Thymus (tissue), 11 donors: ENCODE data around the gene GMFB. TPM values are rescaled to one million over a fixed set of nuclear protein-coding genes. Genes with fewer than 3 reads are reported as not detected.

Experiments used
- DNase-seq, 9 donors: peaks; one replicate each; pipeline ENCODE4 v3.0.0-alpha.2; 2013; ENCODE audit warnings: low spot score in 9 of 9, low read depth in 6 of 9, missing footprints in 1 of 9
- H3K27ac ChIP-seq, 2 donors: one replicate each; pipeline ENCODE4 v1.5.1; 2013; ENCODE audit warnings: control low read depth in 1 of 2, low read depth in 1 of 2, low read length in 1 of 2, mild to moderate bottlenecking in 1 of 2, moderate library complexity in 1 of 2
- H3K27me3 ChIP-seq, 2 donors: one replicate each; pipeline ENCODE4 v1.5.1; 2013; ENCODE audit warnings: low read length in 1 of 2; ENCODE audit not compliant: control insufficient read depth in 2 of 2, insufficient read depth in 1 of 2
- H3K36me3 ChIP-seq, 2 donors: one replicate each; pipeline ENCODE4 v1.5.1; 2013; ENCODE audit warnings: low read length in 1 of 2, mild to moderate bottlenecking in 1 of 2, moderate library complexity in 1 of 2; ENCODE audit not compliant: control insufficient read depth in 2 of 2, insufficient read depth in 2 of 2
- H3K4me1 ChIP-seq, 2 donors: one replicate each; pipeline ENCODE4 v1.5.1; 2013; ENCODE audit warnings: low read length in 2 of 2; ENCODE audit not compliant: control insufficient read depth in 2 of 2, insufficient read depth in 2 of 2
- H3K4me3 ChIP-seq, 2 donors: one replicate each; pipeline ENCODE4 v1.5.1; 2013; ENCODE audit warnings: low read length in 2 of 2, control low read depth in 1 of 2, mild to moderate bottlenecking in 1 of 2
- H3K9me3 ChIP-seq, 2 donors: one replicate each; pipeline ENCODE4 v1.5.1; 2013; ENCODE audit warnings: low read length in 1 of 2, mild to moderate bottlenecking in 1 of 2; ENCODE audit not compliant: control insufficient read depth in 2 of 2, insufficient read depth in 1 of 2
- WGBS: extraction: QIAGEN DNeasy Blood & Tissue Kit; methylation state at CpG from one replicate; pipeline ENCODE4 v1.1.7; 2013; 5-methylcytosine and 5-hydroxymethylcytosine counted together
- polyA plus RNA-seq: library from polyadenylated mRNA; stranded (reverse); fragments of 200-250 nt; gene quantifications from one replicate; pipeline ENCODE4 v1.2.3, GENCODE V29; 2013
- total RNA-seq: library from RNA; stranded (reverse); fragments of 120-200 nt; gene quantifications from one replicate; pipeline ENCODE4 v1.2.4, GENCODE V29; 2013
- donor health status: healthy.

The GMFB gene
- total and polyA plus RNA-seq, 2 donors = 24.6 to 29.7 TPM

DNA sequence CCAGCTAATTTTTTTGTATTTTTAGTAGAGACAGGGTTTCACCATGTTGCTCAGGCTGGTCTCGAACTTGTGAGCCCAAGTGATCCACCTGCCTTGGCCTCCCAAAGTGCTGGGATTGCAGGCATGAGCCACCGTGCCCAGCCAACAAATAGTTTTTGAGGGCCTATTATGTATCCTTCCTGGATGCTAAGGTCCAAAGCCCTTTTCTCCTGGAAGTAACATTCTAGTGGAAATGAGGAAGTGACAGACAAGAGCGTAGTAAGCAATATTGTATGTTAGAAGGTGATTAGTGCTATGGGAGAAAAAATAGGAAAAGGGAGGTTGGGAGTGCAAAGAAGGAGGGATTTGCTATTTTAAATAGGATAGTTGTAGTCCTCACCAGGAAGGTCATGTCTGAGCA, 12.0 kb upstream of the GMFB start:
- H3K4me3 ChIP-seq = no peak overlapping the region
- no peaks in the 10 kb centered on the region for H3K4me1 ChIP-seq
- no peak for DNase-seq
- no peaks in the 10 kb centered on the region for H3K36me3 ChIP-seq
- no peak overlapping the region for H3K27ac ChIP-seq
- no peaks in the 10 kb centered on the region for H3K9me3 ChIP-seq
- 97% methylated on average over 3 of the region's 3 CpGs for WGBS
- H3K27me3 ChIP-seq = no peaks in the 10 kb centered on the region

DNA sequence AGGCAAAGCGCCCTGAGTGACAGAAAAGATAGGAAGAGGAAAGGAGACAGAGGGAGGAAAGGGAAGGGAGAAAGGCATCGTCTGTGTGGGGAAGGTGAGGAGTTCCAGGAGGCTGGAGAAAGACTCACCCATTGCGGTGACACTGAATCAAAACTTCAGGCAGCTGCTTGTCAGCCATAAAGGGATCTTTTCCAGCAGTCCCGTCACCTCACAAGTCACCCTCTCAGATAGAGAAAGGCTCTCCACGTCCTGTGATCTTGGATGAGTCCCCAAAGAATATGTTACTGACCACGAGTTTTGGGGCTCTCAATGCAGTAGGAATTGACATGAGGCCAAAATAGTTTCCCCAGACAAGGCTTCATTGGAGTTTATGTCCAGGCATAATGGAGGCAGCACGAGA, 9.8 kb upstream of the GMFB start:
- H3K4me3 ChIP-seq = no peak overlapping the region
- no peak for DNase-seq
- H3K27me3 ChIP-seq = no peaks in the 10 kb centered on the region
- H3K36me3 ChIP-seq = no peaks in the 10 kb centered on the region
- H3K9me3 ChIP-seq = no peaks in the 10 kb centered on the region
- no peaks in the 10 kb centered on the region for H3K4me1 ChIP-seq
- no peak overlapping the region for H3K27ac ChIP-seq
- WGBS = 93% methylated on average over 7 of the region's 7 CpGs

DNA sequence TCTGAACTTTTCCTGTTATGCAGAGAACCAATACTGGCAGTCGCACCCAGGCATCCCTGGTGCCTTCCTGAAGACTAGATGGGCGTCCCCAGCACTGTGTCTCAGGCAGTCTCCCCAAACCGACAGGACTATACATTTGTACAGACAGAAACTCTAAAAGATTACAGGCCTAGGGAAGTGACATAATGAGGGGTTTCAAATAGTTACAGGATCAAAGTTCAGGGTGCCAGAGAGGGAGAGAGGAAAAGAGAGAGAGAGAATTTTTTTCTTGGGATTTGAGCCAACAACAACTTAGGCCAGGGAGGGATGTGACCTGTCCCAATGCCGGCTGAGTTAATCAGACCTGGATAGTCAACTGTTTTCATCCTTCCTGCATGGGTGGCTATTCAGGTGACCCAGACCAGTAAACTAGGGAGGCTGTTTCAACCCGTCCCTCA, 9.3 kb upstream of the GMFB start:
- Histone ChIP-seq H3K9me3 (no peaks in the 10 kb centered on the region), H3K4me3 (no peak overlapping the region), H3K36me3 (no peaks in the 10 kb centered on the region), H3K27ac (no peak overlapping the region), H3K4me1 (no peaks in the 10 kb centered on the region), H3K27me3 (no peaks in the 10 kb centered on the region)
- 93% methylated on average over 5 of the region's 5 CpGs for WGBS
- DNase-seq = no peak

DNA sequence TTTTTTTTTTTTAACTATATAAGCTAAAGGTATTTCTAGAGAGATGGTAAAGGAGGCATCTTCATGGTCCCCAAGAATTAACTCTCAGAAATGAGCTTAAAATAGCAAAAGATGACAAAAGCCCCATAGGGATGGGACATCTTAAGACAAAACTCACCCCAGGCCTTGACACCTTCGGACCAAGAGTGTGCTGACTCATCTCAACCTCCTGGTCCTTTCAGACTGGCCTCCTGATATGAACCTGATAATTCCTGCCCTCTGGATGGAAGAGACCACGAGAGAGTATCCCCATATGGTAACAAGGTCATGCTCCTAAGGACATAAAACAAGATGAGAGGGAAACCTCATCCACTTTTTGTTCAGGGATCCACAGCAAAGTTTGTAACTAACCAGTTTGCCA, 8.4 kb upstream of the GMFB start:
- Histone ChIP-seq H3K9me3 (no peaks in the 10 kb centered on the region), H3K4me3 (no peak overlapping the region), H3K36me3 (no peaks in the 10 kb centered on the region), H3K27me3 (no peaks in the 10 kb centered on the region), H3K4me1 (no peaks in the 10 kb centered on the region), H3K27ac (no peak overlapping the region)
- DNase-seq = no peak
- 92% methylated on average over 2 of the region's 2 CpGs for WGBS

DNA sequence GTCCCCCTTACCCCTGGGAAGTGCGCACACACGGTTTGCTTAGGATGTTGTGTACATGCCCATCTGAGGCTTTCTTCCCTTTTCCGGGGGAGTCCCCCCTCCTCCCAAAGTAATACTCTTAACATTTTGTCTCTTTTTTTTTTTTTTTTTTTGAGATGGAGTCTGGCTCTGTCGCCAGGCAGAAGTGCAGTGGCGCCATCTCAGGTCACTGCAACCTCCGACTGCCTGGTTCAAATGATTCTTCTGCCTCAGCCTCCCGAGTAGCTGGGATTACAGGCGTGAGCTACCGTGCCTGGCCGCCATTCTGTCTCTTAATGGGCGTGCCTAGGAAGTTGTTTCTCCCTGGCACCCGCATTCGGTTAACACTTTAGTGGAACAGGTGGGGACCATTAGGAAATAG, 4.5 kb upstream of the GMFB start:
- Histone ChIP-seq H3K27me3 (no peaks in the 10 kb centered on the region), H3K4me3 (no peak overlapping the region), H3K4me1 (peaks cover 0 to 10% of the 10 kb centered on the region in 2 donors), H3K9me3 (no peaks in the 10 kb centered on the region), H3K27ac (no peak overlapping the region), H3K36me3 (no peaks in the 10 kb centered on the region)
- 90% methylated on average over 13 of the region's 13 CpGs for WGBS
- DNase-seq = no peak

DNA sequence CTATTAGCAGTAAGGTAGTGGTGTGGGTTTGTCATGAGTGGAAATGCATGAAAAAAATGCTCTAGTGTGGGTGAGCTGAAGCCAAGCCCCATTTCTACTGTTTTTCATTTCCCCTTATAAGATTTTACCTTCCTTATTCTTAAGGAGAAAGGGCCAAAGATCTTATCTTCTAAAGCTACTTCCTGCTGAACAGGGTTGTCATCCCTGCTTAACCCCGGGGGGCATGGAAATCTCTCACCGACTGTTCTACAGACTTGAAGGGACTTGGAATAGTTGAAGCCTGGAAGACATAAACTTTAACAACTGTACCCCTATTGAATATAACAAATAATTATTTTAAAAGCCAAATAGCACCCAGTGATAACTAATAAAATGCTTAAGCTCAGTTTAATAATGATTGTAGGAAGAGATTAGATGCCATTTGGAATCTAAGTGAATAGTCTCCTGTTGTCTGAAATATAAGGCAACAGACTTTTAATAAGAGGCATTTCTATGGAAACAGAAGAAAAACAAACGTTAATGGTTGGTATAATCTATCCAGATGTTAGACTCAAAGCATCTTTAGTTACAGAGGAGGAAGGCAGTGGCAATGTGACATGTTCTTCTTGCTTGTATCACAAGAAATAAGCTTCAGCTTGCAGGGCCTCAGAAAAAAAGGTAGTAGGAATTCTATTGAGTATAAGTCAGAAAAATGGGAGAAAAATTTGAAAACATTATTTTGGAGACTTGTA, 1.8 kb upstream of the GMFB start:
- H3K27ac ChIP-seq = no peak overlapping the region
- H3K9me3 ChIP-seq = no peaks in the 10 kb centered on the region
- H3K27me3 ChIP-seq = no peaks in the 10 kb centered on the region
- WGBS = 20% methylated on average over 3 of the region's 3 CpGs
- no peaks in the 10 kb centered on the region for H3K36me3 ChIP-seq
- H3K4me3 ChIP-seq = no peak overlapping the region
- no peak for DNase-seq
- peaks cover 4 to 17% of the 10 kb centered on the region in 2 donors for H3K4me1 ChIP-seq

DNA sequence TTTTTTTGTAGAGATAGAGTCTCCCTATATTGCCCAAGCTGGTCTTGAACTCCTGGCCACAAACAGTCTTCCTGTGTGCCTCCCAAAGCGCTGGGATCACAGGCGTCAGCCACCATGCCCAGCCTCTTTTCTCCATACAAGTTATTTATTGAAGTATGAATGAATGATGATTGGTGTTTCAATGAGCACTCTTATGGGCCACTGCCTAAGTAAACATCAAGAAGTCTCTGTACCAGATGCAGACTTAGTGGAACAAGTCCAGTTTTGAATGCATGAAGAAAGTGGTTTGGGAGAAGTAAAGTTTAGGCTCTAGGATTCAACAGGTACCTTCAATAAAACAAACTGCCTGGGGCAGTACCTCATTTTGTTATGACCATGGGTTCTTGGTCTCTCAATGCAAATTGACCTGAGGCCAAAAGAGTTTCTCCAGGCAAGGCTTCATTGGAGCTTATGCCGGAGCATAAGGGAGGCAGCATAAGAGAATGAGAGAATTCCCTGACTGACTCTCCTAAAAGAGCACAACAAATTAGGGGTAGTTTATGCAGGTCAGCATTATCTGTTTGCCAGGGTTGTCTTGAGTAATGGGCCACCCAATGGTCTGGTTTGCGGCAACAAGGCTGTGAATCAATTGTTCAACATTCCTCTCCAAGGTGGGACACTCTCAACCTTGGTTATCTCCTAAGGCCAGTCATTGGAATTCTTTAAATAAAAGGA, 1.1 kb upstream of the GMFB start:
- Histone ChIP-seq H3K27me3 (no peaks in the 10 kb centered on the region), H3K36me3 (no peaks in the 10 kb centered on the region), H3K9me3 (no peaks in the 10 kb centered on the region), H3K4me1 (peaks cover 4 to 17% of the 10 kb centered on the region in 2 donors), H3K4me3 (no peak overlapping the region), H3K27ac (no peak overlapping the region)
- 97% methylated on average over 4 of the region's 4 CpGs for WGBS
- DNase-seq = no peak

DNA sequence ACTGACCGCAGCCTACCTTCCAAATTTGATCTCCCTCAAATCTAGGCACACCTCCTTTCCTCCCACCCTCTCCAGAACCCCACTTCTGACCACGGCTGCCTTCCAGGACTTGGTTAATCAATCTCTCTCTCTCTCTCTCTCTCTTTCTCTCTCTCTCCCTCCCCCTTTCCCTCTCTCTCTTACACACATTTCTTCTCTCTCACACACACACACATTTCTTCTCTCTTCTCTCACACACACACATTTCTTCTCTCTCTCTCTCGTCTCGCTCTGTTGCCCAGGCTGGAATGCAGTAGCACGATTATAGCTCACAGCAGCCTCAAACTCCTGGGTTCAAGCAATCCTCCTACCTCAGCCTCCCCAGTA, 521 bp upstream of the GMFB start:
- H3K27ac ChIP-seq = peak overlapping the region; percentile 4 to 50
- DNase-seq = peak in 1 of 9 donors; percentile 3
- H3K36me3 ChIP-seq = no peaks in the 10 kb centered on the region
- peak overlapping the region; percentile 77 to 87 for H3K4me3 ChIP-seq
- no peaks in the 10 kb centered on the region for H3K9me3 ChIP-seq
- no peaks in the 10 kb centered on the region for H3K27me3 ChIP-seq
- 55% methylated on average over 5 of the region's 5 CpGs for WGBS
- peaks cover 4 to 17% of the 10 kb centered on the region in 2 donors for H3K4me1 ChIP-seq

DNA sequence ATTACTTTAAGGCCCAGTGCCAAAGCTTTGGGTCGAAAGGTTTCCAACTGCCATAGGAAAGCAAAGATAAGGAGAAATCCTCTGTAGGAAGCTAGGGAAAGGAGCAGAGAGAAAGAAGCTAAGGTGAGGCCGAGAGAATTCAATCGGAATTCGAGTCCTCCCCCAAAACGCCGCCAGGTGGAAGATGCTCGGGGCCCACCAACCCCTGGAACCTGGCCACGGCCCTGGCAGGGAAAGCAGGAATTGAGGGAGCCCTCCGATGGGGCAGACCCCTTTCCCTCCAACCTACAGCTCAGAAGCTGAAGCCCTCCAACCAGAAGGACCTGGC, 498 bp downstream of the GMFB start:
- DNase-seq = peak in 2 of 9 donors; percentile 7 to 16
- Histone ChIP-seq H3K4me1 (peaks cover 4 to 17% of the 10 kb centered on the region in 2 donors), H3K36me3 (no peaks in the 10 kb centered on the region), H3K9me3 (no peaks in the 10 kb centered on the region), H3K27ac (peak overlapping the region; percentile 69 to 89), H3K27me3 (no peaks in the 10 kb centered on the region), H3K4me3 (peak overlapping the region; percentile 77 to 87)
- WGBS = under 1% methylated on average over 9 of the region's 9 CpGs
